ENCODE measurements around the gene COPZ2. TPM values are rescaled to one million over a fixed set of nuclear protein-coding genes. Genes with fewer than 3 reads are reported as not detected.

Gene COPZ2
- total and polyA plus RNA-seq, 2 donors (not counting 1 experiment from before 2014, with no cell fraction given) = 1.0 to 2.3 TPM

DNA sequence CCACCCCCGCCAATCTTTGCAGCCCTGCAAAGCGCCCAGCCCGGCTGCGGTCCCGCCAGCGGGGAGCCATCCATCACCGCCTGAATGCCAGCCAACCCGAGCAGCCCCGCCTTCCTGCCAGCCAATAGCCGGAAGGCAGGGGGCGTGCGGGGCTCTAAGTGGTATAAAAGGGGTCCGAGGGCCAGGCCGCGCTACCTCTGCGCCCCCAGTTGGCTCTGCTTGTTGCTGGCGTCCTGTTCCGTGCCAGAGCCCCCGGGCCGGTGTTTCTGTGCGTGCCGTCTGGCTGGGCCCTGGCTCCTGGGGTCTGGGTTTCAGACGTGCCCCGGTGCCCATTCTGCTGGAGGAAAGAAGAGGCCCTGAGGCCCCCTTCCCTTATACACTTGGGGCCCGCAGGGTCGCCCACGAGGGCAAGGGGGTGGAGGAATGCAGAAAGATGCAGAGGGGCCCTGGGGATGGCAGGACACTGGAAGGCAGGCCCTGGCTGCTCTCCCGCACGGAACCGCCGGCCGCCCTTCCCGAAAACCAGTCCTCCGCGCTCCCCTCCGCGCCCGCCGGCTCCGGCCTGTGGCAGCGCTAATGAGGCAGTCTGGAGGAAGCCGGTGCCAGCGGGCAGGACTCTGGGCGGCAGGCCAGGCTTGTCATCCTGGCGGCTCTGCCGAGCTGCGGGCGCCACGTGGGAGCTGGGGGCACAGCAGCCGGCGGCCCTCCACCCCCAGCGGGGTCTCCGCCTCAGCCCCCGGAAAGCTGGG, 14.0 kb downstream of the COPZ2 start:
- POLR2A ChIA-PET = no interaction called here
- TF ChIP-seq, protein P1, sequence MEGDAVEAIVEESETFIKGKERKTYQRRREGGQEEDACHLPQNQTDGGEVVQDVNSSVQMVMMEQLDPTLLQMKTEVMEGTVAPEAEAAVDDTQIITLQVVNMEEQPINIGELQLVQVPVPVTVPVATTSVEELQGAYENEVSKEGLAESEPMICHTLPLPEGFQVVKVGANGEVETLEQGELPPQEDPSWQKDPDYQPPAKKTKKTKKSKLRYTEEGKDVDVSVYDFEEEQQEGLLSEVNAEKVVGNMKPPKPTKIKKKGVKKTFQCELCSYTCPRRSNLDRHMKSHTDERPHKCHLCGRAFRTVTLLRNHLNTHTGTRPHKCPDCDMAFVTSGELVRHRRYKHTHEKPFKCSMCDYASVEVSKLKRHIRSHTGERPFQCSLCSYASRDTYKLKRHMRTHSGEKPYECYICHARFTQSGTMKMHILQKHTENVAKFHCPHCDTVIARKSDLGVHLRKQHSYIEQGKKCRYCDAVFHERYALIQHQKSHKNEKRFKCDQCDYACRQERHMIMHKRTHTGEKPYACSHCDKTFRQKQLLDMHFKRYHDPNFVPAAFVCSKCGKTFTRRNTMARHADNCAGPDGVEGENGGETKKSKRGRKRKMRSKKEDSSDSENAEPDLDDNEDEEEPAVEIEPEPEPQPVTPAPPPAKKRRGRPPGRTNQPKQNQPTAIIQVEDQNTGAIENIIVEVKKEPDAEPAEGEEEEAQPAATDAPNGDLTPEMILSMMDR (IDR thresholded peaks at IDR 0.05) = peak; percentile 13
- TF ChIP-seq EZH2 (IDR thresholded peaks at IDR 0.05; ENCODE audit: borderline replicate concordance, insufficient read depth, low read depth, low read length, poor library complexity, severe bottlenecking) = no peak
- Histone ChIP-seq H3K4me1 (ENCODE audit: control insufficient read depth in 2 of 2, insufficient read depth in 2 of 2, low read length in 2 of 2) (peaks cover 32 to 36% of the 10 kb centered on the region in 2 donors), H3K4me2 (replicated peaks; ENCODE audit: low read depth, low read length, poor library complexity, severe bottlenecking) (peak overlapping the region; percentile 98), H3K79me2 (ENCODE audit: control insufficient read depth, insufficient read depth, low read length) (no peaks in the 10 kb centered on the region), H2AFZ (ENCODE audit: insufficient read depth, low read depth, low read length, poor library complexity, severe bottlenecking) (peak overlapping the region; percentile 79), H3K27ac (ENCODE audit: low read length in 2 of 2) (peak overlapping the region; percentile 13 to 55), H3K9ac (ENCODE audit: low read length) (peak overlapping the region; percentile 76), H3K4me3 (ENCODE audit: control extremely low read depth in 1 of 5, extremely low read depth in 1 of 5, insufficient read depth in 1 of 5, low read depth in 2 of 5, low read length in 4 of 5) (peak overlapping the region in 4 of 5 experiments; percentile 39 to 76 (median 60)), H3K36me3 (replicated peaks in 1 of 2; ENCODE audit: control extremely low read depth in 1 of 2, control insufficient read depth in 1 of 2, extremely low read depth in 1 of 2, insufficient read depth in 2 of 2, low read length in 1 of 2) (no peaks in the 10 kb centered on the region), H4K20me1 (ENCODE audit: control insufficient read depth, insufficient read depth, low read length, poor library complexity, severe bottlenecking) (no peaks in the 10 kb centered on the region), H3K27me3 (replicated peaks in 1 of 4; ENCODE audit: control extremely low read depth in 1 of 4, control insufficient read depth in 3 of 4, insufficient read depth in 4 of 4, low read length in 3 of 4) (peaks cover 0 to 49% (median 15%) of the 10 kb centered on the region in 4 experiments), H3K9me3 (ENCODE audit: control extremely low read depth in 1 of 3, control insufficient read depth in 2 of 3, insufficient read depth in 1 of 3, low read length in 2 of 3) (no peaks in the 10 kb centered on the region)
- peak overlapping the region; percentile 72 for H3K27ac Mint-ChIP-seq
- H3K4me1 Mint-ChIP-seq = peaks cover 37% of the 10 kb centered on the region
- CTCF ChIA-PET = interaction anchor here (1.0 kb wide), 2 partner anchors 12 to 45 kb away, joined by 5 read pairs; no protein-coding TSS in a partner anchor
- intact Hi-C loops (cut with micrococcal nuclease) = loop anchor here (2.0 to 10.0 kb wide), 6 partner anchors 45 to 431 kb away; partner anchors contain the start of genes CDK5RAP3 and SCRN2
- peak overlapping the region; percentile 82 for H3K4me3 Mint-ChIP-seq
- ATAC-seq (ENCODE audit: low read depth) = peak; percentile 4
- peaks cover 18% of the 10 kb centered on the region for H3K27me3 Mint-ChIP-seq
- H3K9me3 Mint-ChIP-seq (ENCODE audit: insufficient read depth) = no peaks in the 10 kb centered on the region
- peak; percentile 70 for DNase-seq
- under 1% methylated on average over 52 of the region's 54 CpGs for WGBS (ENCODE audit: insufficient coverage)

GRCh38 chr17:48022901-48023300, 14.7 kb downstream of the COPZ2 start:
- Histone ChIP-seq H3K9me3 (ENCODE audit: control extremely low read depth in 1 of 3, control insufficient read depth in 2 of 3, insufficient read depth in 1 of 3, low read length in 2 of 3) (no peaks in the 10 kb centered on the region), H4K20me1 (ENCODE audit: control insufficient read depth, insufficient read depth, low read length, poor library complexity, severe bottlenecking) (no peaks in the 10 kb centered on the region), H3K9ac (ENCODE audit: low read length) (no peak overlapping the region), H2AFZ (ENCODE audit: insufficient read depth, low read depth, low read length, poor library complexity, severe bottlenecking) (peak overlapping the region; percentile 79), H3K79me2 (ENCODE audit: control insufficient read depth, insufficient read depth, low read length) (no peaks in the 10 kb centered on the region), H3K27me3 (replicated peaks in 1 of 4; ENCODE audit: control extremely low read depth in 1 of 4, control insufficient read depth in 3 of 4, insufficient read depth in 4 of 4, low read length in 3 of 4) (peaks cover 0 to 53% (median 15%) of the 10 kb centered on the region in 4 experiments), H3K4me3 (ENCODE audit: control extremely low read depth in 1 of 5, extremely low read depth in 1 of 5, insufficient read depth in 1 of 5, low read depth in 2 of 5, low read length in 4 of 5) (peak overlapping the region in 1 of 5 experiments; percentile 76), H3K36me3 (replicated peaks in 1 of 2; ENCODE audit: control extremely low read depth in 1 of 2, control insufficient read depth in 1 of 2, extremely low read depth in 1 of 2, insufficient read depth in 2 of 2, low read length in 1 of 2) (no peaks in the 10 kb centered on the region), H3K4me1 (ENCODE audit: control insufficient read depth in 2 of 2, insufficient read depth in 2 of 2, low read length in 2 of 2) (peaks cover 32 to 36% of the 10 kb centered on the region in 2 donors), H3K27ac (ENCODE audit: low read length in 2 of 2) (no peak overlapping the region), H3K4me2 (replicated peaks; ENCODE audit: low read depth, low read length, poor library complexity, severe bottlenecking) (peak overlapping the region; percentile 98)
- peak overlapping the region; percentile 82 for H3K4me3 Mint-ChIP-seq
- ATAC-seq (ENCODE audit: low read depth) = no peak
- H3K9me3 Mint-ChIP-seq (ENCODE audit: insufficient read depth) = no peaks in the 10 kb centered on the region
- TF ChIP-seq EZH2 (IDR thresholded peaks at IDR 0.05; ENCODE audit: borderline replicate concordance, insufficient read depth, low read depth, low read length, poor library complexity, severe bottlenecking) = no peak
- TF ChIP-seq, protein P1 (IDR thresholded peaks at IDR 0.05) = no peak
- peaks cover 41% of the 10 kb centered on the region for H3K4me1 Mint-ChIP-seq
- peaks cover 18% of the 10 kb centered on the region for H3K27me3 Mint-ChIP-seq
- WGBS (ENCODE audit: insufficient coverage) = 40% methylated on average over 1 of the region's 6 CpGs
- intact Hi-C loops (cut with micrococcal nuclease) = loop anchor here (10.0 kb wide), 2 partner anchors 312 to 432 kb away; no protein-coding TSS in a partner anchor
- CTCF ChIA-PET = interaction anchor here (2.3 kb wide), 1 partner anchor 58 kb away, joined by 11 read pairs; no protein-coding TSS in a partner anchor
- POLR2A ChIA-PET = no interaction called here
- no peak for DNase-seq
- peak overlapping the region; percentile 10 for H3K27ac Mint-ChIP-seq
